ENCODE results near the gene RHOU.

GRCh38 chr1:228785366-228786330 lies 50.4 kb downstream of the RHOU start:
- no peak for TF ChIP-seq CTCF (IDR thresholded peaks at IDR 0.05; ENCODE audit: poor library complexity, severe bottlenecking)
- TF ChIP-seq POLR2AphosphoS5 (IDR thresholded peaks at IDR 0.05), result no peak
- no peak for TF ChIP-seq EZH2 (IDR thresholded peaks at IDR 0.05; ENCODE audit: borderline replicate concordance, insufficient read depth, low read length, poor library complexity, severe bottlenecking)
- no peak for TF ChIP-seq RAD21 (conservative IDR thresholded peaks at IDR 0.05)
- TF ChIP-seq EP300 (conservative IDR thresholded peaks at IDR 0.05; ENCODE audit: poor library complexity, severe bottlenecking), result no peak
- TF ChIP-seq REST (IDR thresholded peaks at IDR 0.05; ENCODE audit: borderline replicate concordance), result no peak

Measured in neural cell (in vitro differentiated cells).